Mucosa of descending colon (tissue), 3 donors: ENCODE data around the gene PLK5. TPM values are rescaled to one million over a fixed set of nuclear protein-coding genes. Genes with fewer than 3 reads are reported as not detected.

Experiments
- ATAC-seq: fragments of 200-7000 bp; cut with Tn5 transposase; one replicate; pipeline ENCODE4 v1.9.1; 2020; ENCODE audit warnings: mild to moderate bottlenecking, moderate library complexity
- DNase-seq, 3 donors: peaks; one replicate each; pipeline ENCODE4 v3.0.0-alpha.2; 2020
- H3K36me3 ChIP-seq: fragments of 200-600 bp; one replicate; pipeline ENCODE4 v1.8.0; 2021; ENCODE audit warnings: low read depth, mild to moderate bottlenecking
- H3K4me1 ChIP-seq: fragments of 200-600 bp; one replicate; pipeline ENCODE4 v1.8.0; 2021; ENCODE audit warnings: low read depth, mild to moderate bottlenecking
- H3K4me3 ChIP-seq: fragments of 200-600 bp; one replicate; pipeline ENCODE4 v1.8.0; 2021; ENCODE audit warnings: mild to moderate bottlenecking
- H3K9me3 ChIP-seq: fragments of 200-600 bp; one replicate; pipeline ENCODE4 v1.8.0; 2021; ENCODE audit warnings: mild to moderate bottlenecking
- intact Hi-C, 2 donors: fragments of 100-400 bp; cut with DNase I in 1 of 2; cut with micrococcal nuclease in 1 of 2; formaldehyde crosslinking; loops; one replicate each; pipeline versions ENCODE4 v1.11.0 to v1.11.1; 2022; cut with DNase I, micrococcal nuclease
- total RNA-seq, 3 donors: library from RNA; stranded (reverse); fragmentation: NEBNext Ultra II Directional in 2 of 3; extraction: Animal tissue kit (Norgen Biotek cat#: 25700) in 2 of 3; gene quantifications; one replicate each; pipeline versions ENCODE4 v1.2.1 to v1.2.4, GENCODE V29; 2021 to 2023
- TF ChIP-seq, protein P1 (sequence below): fragments of 200-600 bp; IDR thresholded peaks from one replicate; pipeline ENCODE4 v1.8.0; 2022; ENCODE audit warnings: antibody characterized with exemption, mild to moderate bottlenecking
- donor health status: DM: no; HTN: no; CAD: no; lungs with moderate emphysema.
- donor health status: DM: no; HTN: no; CAD: no.
- donor health status: DM: no; HTN: yes; CAD: no.

PLK5 gene
- total RNA-seq, 3 donors from 2014 or later: 0.16 TPM; not detected in 2

DNA sequence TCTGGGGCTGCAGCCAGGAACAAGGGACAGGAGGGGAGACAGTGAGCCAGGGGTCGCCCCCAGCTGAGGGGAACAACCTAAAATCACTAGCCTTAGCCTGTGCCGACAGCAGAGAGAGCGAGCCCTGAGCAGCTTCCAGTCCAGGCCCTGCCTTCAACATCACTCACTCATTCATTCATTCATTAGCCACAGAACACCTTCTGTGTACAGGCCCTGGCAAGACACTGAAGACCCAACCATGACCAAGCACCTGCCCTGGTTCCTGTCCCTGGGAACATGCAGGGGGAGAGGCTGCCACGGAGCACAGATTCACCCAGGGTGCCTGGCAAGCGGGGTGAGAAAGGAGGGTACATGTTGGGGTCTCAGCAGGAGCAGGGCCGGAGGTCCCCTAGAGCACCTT is 39.4 kb downstream of the PLK5 start:
- intact Hi-C loops: no loop called here
- no peak for ATAC-seq
- TF ChIP-seq, protein P1, sequence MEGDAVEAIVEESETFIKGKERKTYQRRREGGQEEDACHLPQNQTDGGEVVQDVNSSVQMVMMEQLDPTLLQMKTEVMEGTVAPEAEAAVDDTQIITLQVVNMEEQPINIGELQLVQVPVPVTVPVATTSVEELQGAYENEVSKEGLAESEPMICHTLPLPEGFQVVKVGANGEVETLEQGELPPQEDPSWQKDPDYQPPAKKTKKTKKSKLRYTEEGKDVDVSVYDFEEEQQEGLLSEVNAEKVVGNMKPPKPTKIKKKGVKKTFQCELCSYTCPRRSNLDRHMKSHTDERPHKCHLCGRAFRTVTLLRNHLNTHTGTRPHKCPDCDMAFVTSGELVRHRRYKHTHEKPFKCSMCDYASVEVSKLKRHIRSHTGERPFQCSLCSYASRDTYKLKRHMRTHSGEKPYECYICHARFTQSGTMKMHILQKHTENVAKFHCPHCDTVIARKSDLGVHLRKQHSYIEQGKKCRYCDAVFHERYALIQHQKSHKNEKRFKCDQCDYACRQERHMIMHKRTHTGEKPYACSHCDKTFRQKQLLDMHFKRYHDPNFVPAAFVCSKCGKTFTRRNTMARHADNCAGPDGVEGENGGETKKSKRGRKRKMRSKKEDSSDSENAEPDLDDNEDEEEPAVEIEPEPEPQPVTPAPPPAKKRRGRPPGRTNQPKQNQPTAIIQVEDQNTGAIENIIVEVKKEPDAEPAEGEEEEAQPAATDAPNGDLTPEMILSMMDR: no peak
- H3K9me3 ChIP-seq: no peaks in the 10 kb centered on the region
- no peaks in the 10 kb centered on the region for H3K4me1 ChIP-seq
- DNase-seq: no peak
- H3K4me3 ChIP-seq: no peak overlapping the region
- no peaks in the 10 kb centered on the region for H3K36me3 ChIP-seq

DNA sequence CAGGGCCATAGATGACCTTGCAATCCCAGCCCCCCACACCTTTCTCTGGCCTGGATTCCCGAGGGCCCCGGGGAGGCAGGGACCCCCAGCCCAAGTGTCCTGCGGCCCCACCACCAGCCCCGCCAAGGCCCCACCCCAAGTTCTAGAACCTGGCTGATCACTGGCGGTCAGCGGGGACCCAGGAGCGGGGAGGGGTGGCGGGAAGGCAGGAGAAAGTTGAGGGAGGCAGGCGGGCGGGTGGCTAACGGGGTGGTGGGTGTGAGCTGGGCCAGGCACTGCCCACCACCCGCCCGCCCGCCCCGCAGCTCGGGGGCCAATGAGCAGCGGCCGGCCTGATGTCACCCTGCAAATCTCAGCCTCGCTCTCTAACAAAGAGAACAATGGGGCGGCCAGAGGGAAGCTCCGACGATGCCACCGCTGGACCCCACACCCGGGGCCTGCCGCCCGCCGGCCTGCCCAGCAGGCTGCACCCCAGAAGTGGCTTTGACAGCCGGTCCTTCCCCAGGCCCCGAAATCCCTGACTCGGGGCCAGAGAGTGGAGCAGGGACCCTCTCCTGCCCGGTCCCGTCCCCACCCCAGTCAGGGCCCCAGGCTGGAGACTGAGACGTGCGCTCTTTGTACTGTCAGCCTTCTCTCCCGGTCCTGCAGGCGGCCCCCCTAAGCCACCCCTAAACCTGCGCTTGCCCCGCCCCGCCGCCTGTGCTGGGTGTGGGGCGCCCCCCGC is 42.7 kb downstream of the PLK5 start:
- ATAC-seq: peak; percentile 71
- intact Hi-C loops: no loop called here
- DNase-seq: peak; percentile 65 to 70 (median 66)
- Histone ChIP-seq H3K9me3 (no peaks in the 10 kb centered on the region), H3K4me1 (peaks cover 8% of the 10 kb centered on the region), H3K4me3 (peak overlapping the region; percentile 44), H3K36me3 (no peaks in the 10 kb centered on the region)
- TF ChIP-seq, protein P1: no peak

DNA sequence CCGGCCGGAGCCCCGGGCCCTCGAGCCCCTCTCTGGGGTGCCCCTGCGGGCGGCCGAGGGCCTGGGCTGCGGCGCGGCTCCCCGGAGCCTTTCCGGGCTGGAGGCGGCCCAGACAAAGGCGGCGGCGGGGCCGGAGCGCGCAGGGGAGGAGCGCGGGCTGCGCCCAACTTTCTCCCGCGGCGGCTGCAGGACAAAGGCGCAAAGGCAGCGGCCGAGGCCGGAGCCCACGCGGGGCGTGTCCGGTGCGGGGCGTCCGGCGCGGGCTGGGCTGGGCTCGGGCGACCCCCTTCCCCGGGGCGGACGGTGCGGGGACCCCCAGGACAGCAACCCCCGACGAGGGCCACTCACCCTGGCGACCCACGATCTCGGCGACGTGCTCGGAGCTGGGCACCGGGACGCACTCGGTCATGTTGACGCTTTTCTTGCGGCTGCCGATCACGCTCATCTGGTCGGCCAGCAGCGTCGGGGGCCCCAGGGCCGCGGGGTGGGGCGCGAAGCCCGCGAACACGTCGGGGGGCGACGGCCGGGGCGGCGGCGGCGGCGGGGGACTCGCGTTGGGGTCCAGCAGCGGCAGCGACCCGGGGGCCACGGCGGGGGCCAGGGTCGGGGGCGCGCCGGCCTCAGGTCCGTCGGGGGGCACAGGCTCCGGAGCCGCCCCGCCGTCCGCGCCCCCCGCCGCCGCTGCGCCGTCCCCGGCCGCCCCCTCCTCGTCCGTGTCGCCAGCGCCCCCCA is 43.4 kb downstream of the PLK5 start:
- Histone ChIP-seq H3K36me3 (no peaks in the 10 kb centered on the region), H3K9me3 (no peaks in the 10 kb centered on the region), H3K4me3 (peak overlapping the region; percentile 44), H3K4me1 (peaks cover 8% of the 10 kb centered on the region)
- TF ChIP-seq, protein P1: no peak
- intact Hi-C loops: no loop called here
- ATAC-seq (peak; percentile 56), DNase-seq (peak in 1 of 3 donors; percentile 34)

DNA sequence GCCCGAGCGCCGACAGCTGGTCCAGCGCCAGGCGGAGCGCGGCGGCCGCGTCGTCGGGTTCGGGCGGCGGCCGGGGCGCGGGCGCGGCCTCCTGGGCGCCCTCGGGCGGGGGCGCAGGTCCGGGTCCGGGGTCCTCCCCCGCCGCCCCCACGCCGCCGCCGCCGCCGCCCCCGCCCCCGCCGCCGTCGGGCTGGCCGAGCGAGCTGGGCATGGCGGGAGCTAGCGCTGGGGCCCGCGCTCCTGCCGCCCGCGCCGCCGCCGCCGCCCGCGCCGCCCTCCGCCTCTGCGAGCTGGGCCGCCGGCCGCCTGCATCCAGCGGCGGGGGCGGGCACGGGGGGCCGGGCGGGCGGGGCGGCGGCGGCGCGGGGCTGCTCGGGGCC is 44.0 kb downstream of the PLK5 start:
- peaks cover 8% of the 10 kb centered on the region for H3K4me1 ChIP-seq
- TF ChIP-seq, protein P1: no peak
- ATAC-seq: no peak
- no peaks in the 10 kb centered on the region for H3K36me3 ChIP-seq
- intact Hi-C loops: no loop called here
- no peaks in the 10 kb centered on the region for H3K9me3 ChIP-seq
- peak overlapping the region; percentile 44 for H3K4me3 ChIP-seq
- DNase-seq: peak in 1 of 3 donors; percentile 42

DNA sequence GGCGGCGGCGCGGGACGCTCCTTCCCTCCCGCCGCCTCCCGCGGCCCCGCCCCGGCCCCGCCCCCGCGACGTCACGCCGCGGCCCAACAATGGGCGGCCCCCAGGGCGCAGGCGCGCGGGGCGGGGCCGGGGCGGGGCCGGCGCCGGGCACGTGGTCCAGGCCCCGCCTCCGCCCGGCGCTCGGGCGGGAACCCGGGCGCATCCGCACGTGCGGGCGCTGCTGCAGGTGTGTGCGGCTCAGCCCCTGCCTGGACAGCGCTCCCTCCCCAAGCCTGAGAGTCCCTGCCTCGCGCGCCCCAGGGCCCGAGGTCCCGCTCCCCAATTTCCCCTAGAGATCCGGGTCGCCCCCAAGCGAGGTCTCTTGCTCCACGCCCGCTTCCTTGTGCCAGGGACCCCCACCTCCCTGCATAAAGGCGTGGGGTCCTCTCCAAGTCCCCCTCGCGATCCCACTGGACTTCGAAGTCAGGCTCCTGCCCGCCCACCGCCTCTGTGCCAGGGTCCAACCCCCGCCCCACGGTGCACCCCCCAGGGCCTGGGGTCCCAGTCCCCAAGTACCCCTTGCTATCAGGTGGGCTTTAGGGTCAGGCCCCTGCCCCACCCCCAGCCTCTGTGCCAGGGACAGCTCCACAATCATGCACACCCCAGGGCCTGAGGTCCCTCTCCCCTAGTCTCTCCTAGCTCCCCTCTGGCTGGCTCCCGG is 44.6 kb downstream of the PLK5 start, which contains the start of gene MEX3D:
Gene MEX3D, minus strand, starts transcription at position 6 of the 700 bp plus-strand sequence. CDS start 267 bp downstream, outside the sequence.
- TF ChIP-seq, protein P1: no peak
- peak; percentile 90 for ATAC-seq
- Histone ChIP-seq H3K4me1 (peaks cover 8% of the 10 kb centered on the region), H3K36me3 (no peaks in the 10 kb centered on the region), H3K9me3 (no peaks in the 10 kb centered on the region), H3K4me3 (peak within 1 kb of the TSS; percentile 44)
- peak; percentile 83 to 87 (median 87) for DNase-seq
- intact Hi-C loops: no loop called here
